ENCODE results near the gene UNC79.
"Not testable (repeated sequence)": the region's sequence is repeated elsewhere in the genome, so short reads cannot be mapped to it uniquely, and the experiment has no call there.

UNC79 gene

DNA sequence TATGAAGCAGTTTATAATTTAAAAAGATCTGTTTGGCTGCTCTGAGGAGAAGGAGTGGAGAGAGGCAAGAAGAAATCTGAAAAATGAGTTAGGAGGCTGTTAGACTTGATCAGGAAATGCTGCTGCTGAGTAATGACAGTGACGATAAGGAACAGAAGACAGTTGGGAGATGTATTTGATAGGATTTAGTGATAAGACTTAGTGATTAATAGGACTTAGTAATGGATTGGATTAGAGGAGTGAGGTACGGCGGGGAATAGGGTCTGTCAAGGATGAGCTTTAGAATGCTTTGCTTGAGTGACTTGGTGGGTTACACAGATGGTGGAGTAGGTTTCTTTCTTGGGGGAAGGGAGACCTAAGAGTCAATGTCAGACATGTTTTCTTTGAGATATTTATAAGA is 31.7 kb downstream of the UNC79 start:
- H3K36me3 Mint-ChIP-seq (ENCODE audit: low read depth) = no peaks in the 10 kb centered on the region
- H3K4me1 Mint-ChIP-seq (ENCODE audit: low read depth) = no peaks in the 10 kb centered on the region
- no peaks in the 10 kb centered on the region for H3K9me3 Mint-ChIP-seq
- H3K27me3 Mint-ChIP-seq = peaks cover 11% of the 10 kb centered on the region
- H3K27ac Mint-ChIP-seq = no peak overlapping the region
- no peak overlapping the region for H3K4me3 Mint-ChIP-seq
- no peak for DNase-seq

DNA sequence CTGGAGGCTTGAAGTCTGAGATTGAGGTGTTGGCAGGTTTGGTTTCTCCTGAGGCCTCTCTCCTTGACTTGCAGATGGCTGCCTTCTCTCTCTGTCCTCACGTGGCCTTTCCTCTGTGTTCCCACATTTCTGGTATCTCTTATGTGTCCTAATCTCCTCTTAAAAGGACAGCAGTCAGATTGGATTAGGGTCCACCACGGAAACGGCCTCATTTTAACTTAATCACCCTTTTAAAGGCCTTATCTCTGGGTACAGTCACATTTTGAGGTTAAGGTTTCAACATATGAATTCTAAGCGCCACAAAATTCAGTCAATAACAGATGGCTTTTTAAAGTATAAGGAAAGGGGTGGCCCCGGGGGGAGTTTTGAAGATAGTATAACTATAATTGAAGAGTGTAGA is 33.5 kb downstream of the UNC79 start:
- H3K27ac Mint-ChIP-seq = no peak overlapping the region
- no peaks in the 10 kb centered on the region for H3K9me3 Mint-ChIP-seq
- no peaks in the 10 kb centered on the region for H3K36me3 Mint-ChIP-seq (ENCODE audit: low read depth)
- H3K4me1 Mint-ChIP-seq (ENCODE audit: low read depth) = no peaks in the 10 kb centered on the region
- H3K4me3 Mint-ChIP-seq = no peak overlapping the region
- DNase-seq = no peak
- peaks cover 11% of the 10 kb centered on the region for H3K27me3 Mint-ChIP-seq

DNA sequence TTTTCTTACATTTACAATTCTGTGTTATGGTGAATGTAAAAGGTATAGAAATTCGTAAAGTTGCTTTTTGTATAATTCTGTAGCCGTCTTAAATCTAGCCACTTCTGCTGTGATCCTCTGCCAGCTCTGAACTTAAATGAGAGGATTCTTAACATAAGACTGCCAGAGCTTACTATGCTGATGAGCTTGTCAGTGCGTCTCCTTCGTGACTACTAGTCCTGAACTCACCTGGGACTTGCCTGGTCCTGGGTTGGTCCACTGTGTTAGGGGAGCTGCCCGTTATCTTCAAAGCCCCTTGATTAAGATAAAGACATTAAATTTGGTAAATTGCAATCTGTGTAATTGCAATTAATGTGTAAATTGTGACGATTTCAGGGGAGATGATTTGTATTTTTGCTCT is 44.7 kb downstream of the UNC79 start:
- Mint-ChIP-seq H3K27ac (no peak overlapping the region), H3K9me3 (no peaks in the 10 kb centered on the region), H3K4me1 (ENCODE audit: low read depth) (no peaks in the 10 kb centered on the region), H3K27me3 (peaks cover 24% of the 10 kb centered on the region), H3K4me3 (no peak overlapping the region), H3K36me3 (ENCODE audit: low read depth) (no peaks in the 10 kb centered on the region)
- no peak for DNase-seq

- Mint-ChIP-seq H3K9me3 (no peaks in the 10 kb centered on the region), H3K4me1 (ENCODE audit: low read depth) (no peaks in the 10 kb centered on the region), H3K27ac (no peak overlapping the region), H3K4me3 (no peak overlapping the region), H3K36me3 (ENCODE audit: low read depth) (no peaks in the 10 kb centered on the region), H3K27me3 (peaks cover 22% of the 10 kb centered on the region)
- DNase-seq = no peak
Measured at GRCh38 chr14:93476305-93476704, 45.6 kb downstream of the UNC79 start.

- peaks cover 34% of the 10 kb centered on the region for H3K27me3 Mint-ChIP-seq
- not testable (repeated sequence) for H3K4me1 Mint-ChIP-seq (ENCODE audit: low read depth); DNase-seq; H3K4me3 Mint-ChIP-seq; H3K27ac Mint-ChIP-seq; H3K36me3 Mint-ChIP-seq (ENCODE audit: low read depth); H3K9me3 Mint-ChIP-seq
Measured at GRCh38 chr14:93479074-93479473, 48.3 kb downstream of the UNC79 start.

- Mint-ChIP-seq H3K4me3 (no peak overlapping the region), H3K27ac (no peak overlapping the region), H3K36me3 (ENCODE audit: low read depth) (no peaks in the 10 kb centered on the region), H3K27me3 (peaks cover 30% of the 10 kb centered on the region), H3K4me1 (ENCODE audit: low read depth) (no peaks in the 10 kb centered on the region), H3K9me3 (peaks cover 2% of the 10 kb centered on the region)
- DNase-seq = no peak
Measured at GRCh38 chr14:93480867-93481266, 50.1 kb downstream of the UNC79 start.

GRCh38 chr14:93481758-93482157 is 51.0 kb downstream of the UNC79 start:
- no peaks in the 10 kb centered on the region for H3K4me1 Mint-ChIP-seq (ENCODE audit: low read depth)
- H3K27me3 Mint-ChIP-seq = peaks cover 27% of the 10 kb centered on the region
- no peaks in the 10 kb centered on the region for H3K36me3 Mint-ChIP-seq (ENCODE audit: low read depth)
- no peak overlapping the region for H3K4me3 Mint-ChIP-seq
- no peak overlapping the region for H3K27ac Mint-ChIP-seq
- no peak for DNase-seq
- H3K9me3 Mint-ChIP-seq = peaks cover 2% of the 10 kb centered on the region

GRCh38 chr14:93490001-93490400 is 59.3 kb downstream of the UNC79 start:
- no peak overlapping the region for H3K27ac Mint-ChIP-seq
- peaks cover 2% of the 10 kb centered on the region for H3K27me3 Mint-ChIP-seq
- H3K4me3 Mint-ChIP-seq = no peak overlapping the region
- no peak for DNase-seq
- no peaks in the 10 kb centered on the region for H3K36me3 Mint-ChIP-seq (ENCODE audit: low read depth)
- H3K9me3 Mint-ChIP-seq = no peaks in the 10 kb centered on the region
- H3K4me1 Mint-ChIP-seq (ENCODE audit: low read depth) = no peaks in the 10 kb centered on the region

- no peak for DNase-seq
- no peak overlapping the region for H3K27ac Mint-ChIP-seq
- H3K27me3 Mint-ChIP-seq = peaks cover 8% of the 10 kb centered on the region
- H3K9me3 Mint-ChIP-seq = no peaks in the 10 kb centered on the region
- H3K4me1 Mint-ChIP-seq (ENCODE audit: low read depth) = no peaks in the 10 kb centered on the region
- no peaks in the 10 kb centered on the region for H3K36me3 Mint-ChIP-seq (ENCODE audit: low read depth)
- no peak overlapping the region for H3K4me3 Mint-ChIP-seq
Measured at GRCh38 chr14:93493054-93493453, 62.3 kb downstream of the UNC79 start.

DNA sequence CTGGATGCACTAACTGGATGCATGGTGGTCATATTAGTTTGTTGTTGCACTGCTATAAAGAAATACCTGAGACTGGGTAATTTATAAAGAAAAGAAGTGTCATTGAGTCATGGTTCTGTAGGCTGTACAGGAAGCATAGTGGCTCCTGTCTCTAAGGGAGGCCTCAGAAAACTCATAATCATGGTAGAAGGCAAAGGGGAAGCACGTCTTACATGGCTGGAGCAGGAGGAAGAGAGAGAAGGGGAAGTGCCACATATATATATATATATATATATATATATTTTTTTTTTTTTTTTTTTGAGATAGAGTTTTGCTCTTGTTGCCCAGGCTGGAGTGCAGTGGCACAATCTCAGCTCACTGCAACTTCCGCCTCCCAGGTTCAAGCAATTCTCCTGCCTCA is 62.9 kb downstream of the UNC79 start:
- not testable (repeated sequence) for H3K36me3 Mint-ChIP-seq (ENCODE audit: low read depth); H3K27ac Mint-ChIP-seq; H3K9me3 Mint-ChIP-seq; H3K4me3 Mint-ChIP-seq; DNase-seq; H3K27me3 Mint-ChIP-seq; H3K4me1 Mint-ChIP-seq (ENCODE audit: low read depth)

DNA sequence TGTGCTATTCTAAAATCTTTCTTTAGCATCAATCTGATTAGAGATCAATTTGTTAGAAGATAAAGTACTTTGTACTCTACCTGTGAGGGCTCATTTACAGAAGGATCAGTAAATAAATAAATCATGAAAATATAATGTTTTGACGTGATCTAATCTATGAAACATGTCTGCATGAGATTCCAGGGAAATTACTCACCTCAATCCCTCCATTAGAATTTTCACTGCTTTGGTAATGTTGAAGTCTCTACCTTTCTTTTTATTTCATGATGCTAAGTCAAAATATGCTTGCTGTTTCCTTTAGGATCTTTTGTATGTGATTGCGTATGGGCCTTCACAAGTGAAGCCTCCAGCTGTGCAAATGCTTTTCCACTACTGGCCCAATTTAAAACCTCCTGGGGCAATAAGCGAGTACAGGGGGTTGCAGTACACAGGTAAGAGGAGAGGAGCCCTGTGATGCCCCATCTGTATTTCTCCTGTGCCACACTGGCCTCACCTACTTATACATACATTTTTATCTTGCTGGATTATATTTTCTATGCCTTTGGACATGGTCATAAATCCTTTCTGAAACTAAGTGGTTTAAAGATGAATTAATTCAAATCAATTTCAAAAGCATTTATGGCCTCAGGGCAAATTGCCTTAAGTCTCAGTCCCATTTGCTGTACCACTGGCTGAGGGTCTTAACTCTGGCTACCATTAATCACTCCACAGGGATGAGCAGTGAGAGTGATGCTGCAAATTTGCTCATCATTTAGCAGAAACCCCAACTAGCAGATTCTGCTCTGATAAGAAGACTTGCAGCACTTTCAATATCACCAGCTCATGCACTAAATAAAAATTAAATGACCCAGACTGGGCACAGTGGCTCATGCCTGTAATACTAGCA is 66.4 kb downstream of the UNC79 start:
- DNase-seq = no peak
- H3K27me3 Mint-ChIP-seq = peaks cover 10% of the 10 kb centered on the region
- no peaks in the 10 kb centered on the region for H3K4me1 Mint-ChIP-seq (ENCODE audit: low read depth)
- H3K36me3 Mint-ChIP-seq (ENCODE audit: low read depth) = no peaks in the 10 kb centered on the region
- no peaks in the 10 kb centered on the region for H3K9me3 Mint-ChIP-seq
- H3K4me3 Mint-ChIP-seq = no peak overlapping the region
- H3K27ac Mint-ChIP-seq = no peak overlapping the region

DNA sequence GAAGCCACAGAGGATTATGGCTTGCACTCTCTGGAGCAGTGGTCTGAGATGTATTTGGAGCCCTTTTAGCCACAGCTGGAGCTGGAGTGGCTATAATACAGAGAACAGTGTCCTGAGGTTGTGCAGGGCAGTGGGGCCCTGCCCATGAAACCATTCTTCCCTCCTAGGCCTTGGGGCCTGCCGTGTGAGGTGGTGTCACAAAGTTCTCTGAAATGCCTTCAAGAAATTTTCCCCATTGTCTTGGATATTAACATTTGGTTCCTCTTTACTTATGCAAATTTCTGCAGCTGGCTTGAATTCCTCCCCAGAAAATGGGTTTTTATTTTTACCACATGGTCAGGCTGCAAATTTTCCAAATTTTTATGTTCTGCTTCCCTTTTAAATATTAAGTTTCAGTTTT is 79.3 kb downstream of the UNC79 start:
- H3K27me3 Mint-ChIP-seq = peaks cover 29% of the 10 kb centered on the region
- H3K27ac Mint-ChIP-seq = no peak overlapping the region

GRCh38 chr14:93511001-93511400 is 80.3 kb downstream of the UNC79 start:
- Mint-ChIP-seq H3K36me3 (ENCODE audit: low read depth) (no peaks in the 10 kb centered on the region), H3K27me3 (peaks cover 33% of the 10 kb centered on the region), H3K4me1 (ENCODE audit: low read depth) (no peaks in the 10 kb centered on the region), H3K27ac (no peak overlapping the region), H3K9me3 (no peaks in the 10 kb centered on the region), H3K4me3 (no peak overlapping the region)
- DNase-seq = no peak

More for the DNA sequence above, 79.3 kb downstream of the UNC79 start:
- H3K4me3 Mint-ChIP-seq = no peak overlapping the region
- no peaks in the 10 kb centered on the region for H3K4me1 Mint-ChIP-seq (ENCODE audit: low read depth)
- H3K36me3 Mint-ChIP-seq (ENCODE audit: low read depth) = no peaks in the 10 kb centered on the region
- no peak for DNase-seq
- no peaks in the 10 kb centered on the region for H3K9me3 Mint-ChIP-seq

GRCh38 chr14:93520053-93520607 is 89.4 kb downstream of the UNC79 start:
- Mint-ChIP-seq H3K4me3 (no peak overlapping the region), H3K27ac (no peak overlapping the region), H3K36me3 (ENCODE audit: low read depth) (no peaks in the 10 kb centered on the region), H3K27me3 (peaks cover 36% of the 10 kb centered on the region), H3K9me3 (peaks cover 28% of the 10 kb centered on the region), H3K4me1 (ENCODE audit: low read depth) (no peaks in the 10 kb centered on the region)
- DNase-seq = no peak

GRCh38 chr14:93522221-93522620 is 91.5 kb downstream of the UNC79 start:
- Mint-ChIP-seq H3K27ac (no peak overlapping the region), H3K9me3 (peaks cover 28% of the 10 kb centered on the region), H3K4me3 (no peak overlapping the region), H3K4me1 (ENCODE audit: low read depth) (no peaks in the 10 kb centered on the region), H3K36me3 (ENCODE audit: low read depth) (no peaks in the 10 kb centered on the region), H3K27me3 (peaks cover 36% of the 10 kb centered on the region)
- no peak for DNase-seq

All from activated T-cell treated with anti-CD3 and anti-CD28 coated beads, Interleukin-2, amount 50 U/mL, for 24 hours (primary cell).